B cell (primary cell): Measurements from ENCODE around the gene MLIP.

Experiments used
- EZH2 ChIP-seq: IDR thresholded peaks from 2 replicates; pipeline ENCODE4 v1.6.1; 2012; ENCODE audit warnings: borderline replicate concordance, low read depth, mild to moderate bottlenecking, moderate library complexity, low read length; ENCODE audit not compliant: insufficient read depth, poor library complexity, severe bottlenecking
- TF ChIP-seq, protein P1 (sequence below): fragments of 200-600 bp; IDR thresholded peaks from one replicate; pipeline ENCODE4 v1.8.0; 2022; ENCODE audit warnings: antibody characterized with exemption, mild to moderate bottlenecking

DNA sequence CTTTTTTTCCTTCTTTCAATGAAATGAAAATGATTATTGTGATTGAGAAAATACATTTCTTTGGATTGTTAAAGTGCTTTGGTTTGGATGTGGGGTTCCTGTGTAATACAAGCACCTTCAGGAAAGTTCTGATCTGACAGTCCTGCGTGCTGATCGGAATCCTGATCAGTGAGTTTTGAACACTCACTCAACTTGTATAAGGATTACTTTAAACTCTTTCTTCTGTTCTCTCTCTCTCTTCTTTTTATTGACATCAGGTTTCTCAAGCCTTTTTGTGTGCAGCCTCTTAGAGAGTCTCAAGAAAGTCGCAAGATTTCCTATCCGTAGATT lies 197.7 kb downstream of the MLIP start:
- TF ChIP-seq, protein P1, sequence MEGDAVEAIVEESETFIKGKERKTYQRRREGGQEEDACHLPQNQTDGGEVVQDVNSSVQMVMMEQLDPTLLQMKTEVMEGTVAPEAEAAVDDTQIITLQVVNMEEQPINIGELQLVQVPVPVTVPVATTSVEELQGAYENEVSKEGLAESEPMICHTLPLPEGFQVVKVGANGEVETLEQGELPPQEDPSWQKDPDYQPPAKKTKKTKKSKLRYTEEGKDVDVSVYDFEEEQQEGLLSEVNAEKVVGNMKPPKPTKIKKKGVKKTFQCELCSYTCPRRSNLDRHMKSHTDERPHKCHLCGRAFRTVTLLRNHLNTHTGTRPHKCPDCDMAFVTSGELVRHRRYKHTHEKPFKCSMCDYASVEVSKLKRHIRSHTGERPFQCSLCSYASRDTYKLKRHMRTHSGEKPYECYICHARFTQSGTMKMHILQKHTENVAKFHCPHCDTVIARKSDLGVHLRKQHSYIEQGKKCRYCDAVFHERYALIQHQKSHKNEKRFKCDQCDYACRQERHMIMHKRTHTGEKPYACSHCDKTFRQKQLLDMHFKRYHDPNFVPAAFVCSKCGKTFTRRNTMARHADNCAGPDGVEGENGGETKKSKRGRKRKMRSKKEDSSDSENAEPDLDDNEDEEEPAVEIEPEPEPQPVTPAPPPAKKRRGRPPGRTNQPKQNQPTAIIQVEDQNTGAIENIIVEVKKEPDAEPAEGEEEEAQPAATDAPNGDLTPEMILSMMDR: no peak
- TF ChIP-seq EZH2: no peak
